Peyer's patch (tissue), 4 donors: ENCODE measurements around the gene FDXR.

ENCODE experiments used
- CTCF ChIP-seq, 6 experiments: fragments of 450-650 bp in 4 of 6; fragments of 200-600 bp in 2 of 6; sonication (generic) in 1 of 6; IDR thresholded peaks; one replicate each; pipeline ENCODE4 v1.5.1; 2017 to 2019; ENCODE audit warnings: antibody characterized with exemption in 6 of 6, mild to moderate bottlenecking in 3 of 6, moderate library complexity in 1 of 6
- POLR2A ChIP-seq, 2 donors: fragments of 450-650 bp; IDR thresholded peaks; one replicate each; pipeline ENCODE4 v1.5.1; 2017; ENCODE audit warnings: antibody characterized with exemption in 2 of 2, mild to moderate bottlenecking in 2 of 2, moderate library complexity in 2 of 2

GRCh38 chr17:74838274-74838673, 34.5 kb downstream of the FDXR start:
- no peak for TF ChIP-seq CTCF (IDR thresholded peaks at IDR 0.05)
- no peak for TF ChIP-seq POLR2A (IDR thresholded peaks at IDR 0.05)
